Gastrocnemius medialis (tissue), 4 donors: ENCODE results near the gene EGFR.

Experiments
- CTCF ChIP-seq, 5 experiments: fragments of 450-650 bp in 3 of 5; fragments of 200-600 bp in 2 of 5; sonication (generic) in 2 of 5; IDR thresholded peaks in 4 of 5; conservative IDR thresholded peaks in 1 of 5; 1 replicate in 4 of 5; 2 replicates in 1 of 5; pipeline ENCODE4 v1.5.1; 2016 to 2019; ENCODE audit warnings: antibody characterized with exemption in 5 of 5, mild to moderate bottlenecking in 3 of 5, moderate library complexity in 3 of 5
- POLR2A ChIP-seq, 2 donors: fragments of 450-650 bp; IDR thresholded peaks; one replicate each; pipeline ENCODE4 v1.6.1; 2017; ENCODE audit warnings: antibody characterized with exemption in 2 of 2, mild to moderate bottlenecking in 2 of 2, moderate library complexity in 2 of 2

GRCh38 chr7:55032069-55032699 lies 13.4 kb downstream of the EGFR start:
- TF ChIP-seq POLR2A (IDR thresholded peaks at IDR 0.05) = no peak
- no peak for TF ChIP-seq CTCF (IDR thresholded peaks at IDR 0.05 in 4 of 5, conservative IDR thresholded peaks at IDR 0.05 in 1 of 5)
